K562 (cell line): ENCODE results near the gene KIF3B.

Source experiments
- BACH1 ChIP-seq: fragments of 200-800 bp; sonication (Bioruptor generic); IDR thresholded peaks from 2 replicates; pipeline ENCODE4 v1.6.1; 2016; ENCODE audit warnings: missing genetic modification characterization, missing compliant biosample characterization
- CEBPB ChIP-seq: fragments of 450-650 bp; IDR thresholded peaks from 2 replicates; pipeline ENCODE4 v1.6.1; 2016; ENCODE audit warnings: missing genetic modification characterization, missing compliant biosample characterization
- EP300 ChIP-seq: IDR thresholded peaks from 2 replicates; pipeline ENCODE4 v1.6.1; 2012; ENCODE audit warnings: low read length, improper control_type of control experiment
- NR1H2 ChIP-seq: sonication (generic); formaldehyde crosslinking; IDR thresholded peaks from 2 replicates; pipeline ENCODE4 v1.4.0; 2020; ENCODE audit warnings: mild to moderate bottlenecking, missing genetic modification reagents
- NR2C2 ChIP-seq, 2 experiments: fragments of 200-800 bp in 1 of 2; sonication (Bioruptor generic) in 1 of 2; sonication (generic) in 1 of 2; formaldehyde crosslinking in 1 of 2; IDR thresholded peaks; 2 replicates each; pipeline versions ENCODE4 v1.6.1 to v1.8.0; 2016 to 2022; ENCODE audit warnings: mild to moderate bottlenecking in 1 of 2, missing compliant biosample characterization in 1 of 2, missing genetic modification characterization in 1 of 2, missing genetic modification reagents in 1 of 2
- ZBTB49 ChIP-seq: sonication (generic); formaldehyde crosslinking; IDR thresholded peaks from 2 replicates; pipeline ENCODE4 v1.8.0; 2022; ENCODE audit warnings: missing genetic modification reagents, mild to moderate bottlenecking, borderline replicate concordance

GRCh38 chr20:32321390-32321789, 43.9 kb downstream of the KIF3B start:
- no peak for TF ChIP-seq BACH1
- TF ChIP-seq NR1H2 (CRISPR knock-in tag), result no peak
- TF ChIP-seq EP300, result no peak
- TF ChIP-seq ZBTB49, result no peak
- no peak for TF ChIP-seq CEBPB (tag)
- TF ChIP-seq NR2C2 (CRISPR knock-in tag; IDR thresholded peaks at IDR 0.05), result no peak
- no peak for TF ChIP-seq NR2C2 (tag; IDR thresholded peaks at IDR 0.05)
